K562 (cell line): ENCODE data around the gene MYL4. TPM values are rescaled to one million over a fixed set of nuclear protein-coding genes. Genes with fewer than 3 reads are reported as not detected.

Source experiments
- ATAC-seq: fragments of 200-7000 bp; cut with Tn5 transposase; 3 replicates; pipeline ENCODE4 v1.9.1; 2020; ENCODE audit warnings: moderate library complexity
- BruUV-seq: library from RNA; stranded (reverse); fragments of 400-500 nt; replicated peaks from 2 replicates; lab custom pipeline; 2021; lab: Mats Ljungman, UMichigan
- CTCF ChIA-PET: fragments of 300-600 bp; formaldehyde crosslinking; extraction: SDS; loops from one replicate; lab custom pipeline; 2021; ENCODE audit warnings: low intra/inter-chr PET ratio; lab: Yijun Ruan, JAX
- POLR2A ChIA-PET: fragments of 300-600, 350-650 bp; sonication (Branson Sonifier 250); formaldehyde crosslinking; extraction: SDS; loops from one replicate; lab custom pipeline; 2021; ENCODE audit warnings: antibody characterized with exemption, inconsistent platforms; lab: Yijun Ruan, JAX
- DNase-seq, 4 experiments: peaks; one replicate each; pipeline versions ENCODE4 v3.0.0 to v3.0.0-alpha.2; 2011 to 2018; ENCODE audit warnings: low spot score in 3 of 4, mixed read lengths in 3 of 4; ENCODE audit errors: extremely low read depth in 1 of 4
- FAIRE-seq: peaks from 2 replicates; lab custom pipeline; 2011; peaks lifted over from hg19 to GRCh38; lab: Jason Lieb, UNC
- H2AFZ ChIP-seq: 2 replicates; pipeline ENCODE4 v1.6.0; 2011; ENCODE audit warnings: low read depth, low read length, control low read depth, inconsistent platforms
- H3K27ac ChIP-seq: fragments of 200-600 bp; 3 replicates; pipeline ENCODE4 v1.8.0; 2011; ENCODE audit warnings: low read depth, mild to moderate bottlenecking, control low read depth, inconsistent platforms, low read length, moderate library complexity, mixed read lengths; ENCODE audit errors: extremely low read depth
- H3K27me3 ChIP-seq, 2 experiments: fragments of 300-600 bp in 1 of 2; 2 replicates in 1 of 2; 3 replicates in 1 of 2; pipeline versions ENCODE4 v1.6.0 to v1.8.0; 2011; ENCODE audit warnings: inconsistent platforms in 2 of 2, low read length in 2 of 2, mild to moderate bottlenecking in 1 of 2, mixed read lengths in 1 of 2, moderate library complexity in 1 of 2; ENCODE audit not compliant: control insufficient read depth in 2 of 2, insufficient read depth in 2 of 2
- H3K36me3 ChIP-seq: fragments of 300-600 bp; 3 replicates; pipeline ENCODE4 v1.8.0; 2011; ENCODE audit warnings: mild to moderate bottlenecking, low read length, inconsistent platforms; ENCODE audit not compliant: control insufficient read depth, insufficient read depth
- H3K4me1 ChIP-seq, 2 experiments: fragments of 200-600 bp in 1 of 2; replicated peaks in 1 of 2; 2 replicates in 1 of 2; 3 replicates in 1 of 2; pipeline versions ENCODE4 v1.5.1 to v1.8.0; 2011; ENCODE audit warnings: inconsistent platforms in 2 of 2, low read length in 2 of 2, mild to moderate bottlenecking in 1 of 2, mixed read lengths in 1 of 2, moderate library complexity in 1 of 2; ENCODE audit not compliant: control insufficient read depth in 2 of 2, insufficient read depth in 2 of 2
- H3K4me2 ChIP-seq: 2 replicates; pipeline ENCODE4 v1.6.1; 2011; ENCODE audit warnings: low read length, control low read depth, inconsistent platforms, mixed read lengths; ENCODE audit not compliant: insufficient read depth
- H3K4me3 ChIP-seq: fragments of 200-600 bp; sonication (generic), shearing (Covaris generic); 2 replicates; pipeline ENCODE4 v1.5.1; 2016; ENCODE audit warnings: control low read depth, inconsistent platforms
- H3K79me2 ChIP-seq: fragments of 200-600 bp; 3 replicates; pipeline ENCODE4 v1.8.0; 2011; ENCODE audit warnings: low read length, inconsistent platforms; ENCODE audit not compliant: control insufficient read depth, insufficient read depth
- H3K9ac ChIP-seq, 2 experiments: 2 replicates each; pipeline versions ENCODE4 v1.6.0 to v1.6.1; 2011; ENCODE audit warnings: low read depth in 2 of 2, low read length in 2 of 2, control low read depth in 1 of 2, inconsistent platforms in 1 of 2, mild to moderate bottlenecking in 1 of 2, mixed read lengths in 1 of 2; ENCODE audit not compliant: insufficient read depth in 1 of 2
- H3K9me1 ChIP-seq: one replicate; pipeline ENCODE4 v1.6.0; 2011; ENCODE audit warnings: inconsistent platforms, mild to moderate bottlenecking, low read length, moderate library complexity; ENCODE audit not compliant: control insufficient read depth, insufficient read depth
- H3K9me3 ChIP-seq: replicated peaks from 2 replicates; pipeline ENCODE4 v1.5.1; 2011; ENCODE audit warnings: low read depth, low read length, inconsistent platforms; ENCODE audit not compliant: control insufficient read depth, insufficient read depth
- H4K20me1 ChIP-seq: replicated peaks from 2 replicates; pipeline ENCODE4 v1.6.1; 2011; ENCODE audit warnings: low read length, inconsistent platforms, mixed read lengths; ENCODE audit not compliant: control insufficient read depth, insufficient read depth
- BRD9 ChIP-seq: fragments of 450-650 bp; IDR thresholded peaks from 2 replicates; pipeline ENCODE4 v1.6.1; 2018; ENCODE audit warnings: low read depth; ENCODE audit not compliant: partially characterized antibody
- CAMTA2 ChIP-seq: fragments of 250-450 bp; sonication (Bioruptor Pico); conservative IDR thresholded peaks from 2 replicates; pipeline ENCODE4 v1.5.1; 2022
- ELF4 ChIP-seq: fragments of 450-650 bp; formaldehyde crosslinking; IDR thresholded peaks from 2 replicates; pipeline ENCODE4 v1.4.0; 2022; ENCODE audit warnings: missing genetic modification characterization
- GTF2E2 ChIP-seq: fragments of 200-800 bp; sonication (Bioruptor generic); IDR thresholded peaks from 2 replicates; pipeline ENCODE4 v1.6.1; 2016; ENCODE audit warnings: missing genetic modification characterization, missing compliant biosample characterization
- ID3 ChIP-seq, 2 experiments: fragments of 250-450 bp in 1 of 2; fragments of 450-650 bp in 1 of 2; sonication (Bioruptor Pico) in 1 of 2; IDR thresholded peaks; 2 replicates each; pipeline versions ENCODE4 v1.6.1 to v1.8.0; 2016 to 2021; ENCODE audit warnings: mild to moderate bottlenecking in 2 of 2, moderate library complexity in 2 of 2, missing compliant biosample characterization in 1 of 2, missing genetic modification characterization in 1 of 2
- KAT2B ChIP-seq: IDR thresholded peaks from one replicate; pipeline ENCODE4 v1.6.1; 2012; ENCODE audit warnings: low read depth, mild to moderate bottlenecking, control low read depth, inconsistent platforms, low read length, moderate library complexity
- MLX ChIP-seq, 2 experiments: fragments of 450-650 bp in 1 of 2; sonication (generic) in 1 of 2; formaldehyde crosslinking; conservative IDR thresholded peaks; 2 replicates each; pipeline versions ENCODE4 v1.4.0 to v1.8.1; 2020 to 2022; ENCODE audit warnings: mild to moderate bottlenecking in 1 of 2, missing genetic modification reagents in 1 of 2
- PML ChIP-seq: IDR thresholded peaks from 2 replicates; pipeline ENCODE4 v1.6.1; 2012; ENCODE audit warnings: low read length, inconsistent platforms
- RB1 ChIP-seq: fragments of 450-650 bp; IDR thresholded peaks from 2 replicates; pipeline ENCODE4 v1.6.1; 2017; ENCODE audit warnings: low read depth, mild to moderate bottlenecking
- RBFOX2 ChIP-seq: fragments of 200-400 bp; formaldehyde crosslinking; IDR thresholded peaks from 2 replicates; pipeline ENCODE4 v1.6.1; 2017; ENCODE audit warnings: low read depth, mild to moderate bottlenecking, low read length, moderate library complexity
- RNF219 ChIP-seq: fragments of 250-450 bp; sonication (Bioruptor Pico); IDR thresholded peaks from 2 replicates; pipeline ENCODE4 v1.5.0; 2022; ENCODE audit warnings: mild to moderate bottlenecking
- SREBF2 ChIP-seq: sonication (generic); formaldehyde crosslinking; IDR thresholded peaks from 2 replicates; pipeline ENCODE4 v1.4.0; 2020; ENCODE audit warnings: mild to moderate bottlenecking, missing genetic modification reagents
- STAT5A ChIP-seq: IDR thresholded peaks from 2 replicates; pipeline ENCODE4 v1.6.1; 2012; ENCODE audit warnings: low read length, inconsistent platforms, borderline replicate concordance
- ZNF121 ChIP-seq: sonication (generic); formaldehyde crosslinking; conservative IDR thresholded peaks from 2 replicates; pipeline ENCODE4 v1.8.0; 2022; ENCODE audit warnings: missing genetic modification reagents
- ZNF174 ChIP-seq: fragments of 250-450 bp; sonication (Bioruptor Pico); IDR thresholded peaks from 2 replicates; pipeline ENCODE4 v1.4.0; 2020; ENCODE audit warnings: mild to moderate bottlenecking
- ZNF445 ChIP-seq: fragments of 250-450 bp; sonication (Bioruptor Pico); IDR thresholded peaks from 2 replicates; pipeline ENCODE4 v1.4.0; 2020; ENCODE audit warnings: low read depth, mild to moderate bottlenecking, moderate library complexity
- WGBS: fragments of 100-300 bp; shearing (Covaris generic); methylation state at CpG from one replicate; pipeline ENCODE4 v1.1.6; 2016; ENCODE audit warnings: low coverage, mixed read lengths; ENCODE audit not compliant: insufficient coverage; ENCODE audit errors: missing lambda C conversion rate; 5-methylcytosine and 5-hydroxymethylcytosine counted together
- in situ Hi-C: fragments of 300-500 bp; cut with MboI; formaldehyde crosslinking; loops from 4 replicates; pipeline ENCODE4 v1.15.0; 2018; ENCODE audit warnings: inconsistent platforms, mixed read lengths
- intact Hi-C: fragments of 100-400 bp; cut with micrococcal nuclease; formaldehyde crosslinking; loops from 2 replicates; pipeline ENCODE4 v1.14.2; 2022
- polyA plus RNA-seq, 8 experiments: library from polyadenylated mRNA; depleted of rRNA in 4 of 8; stranded (reverse) in 5 of 8; unstranded in 3 of 8; fragments of >200 nt; fragmentation: Nextera tagmentation in 2 of 8; fragmentation: Illumina TruSeq in 1 of 8; extraction: Ambion mirVana in 2 of 8; extraction: Trizol in 1 of 8; gene quantifications; 2 replicates each; pipeline versions ENCODE4 v1.2.1 to v1.2.3, GENCODE V29; 2011 to 2014; ENCODE audit warnings: inconsistent platforms in 1 of 8, missing spikeins in 1 of 8
- total RNA-seq, 7 experiments: library from RNA; depleted of rRNA in 6 of 7; stranded (reverse); fragments of >200 nt in 6 of 7; fragmentation: Illumina TruSeq in 2 of 7; extraction: Trizol in 2 of 7; gene quantifications; 2 replicates each; pipeline versions ENCODE4 v1.2.1 to v1.2.3, GENCODE V29; 2011 to 2021; ENCODE audit warnings: low replicate concordance in 1 of 7

Gene MYL4
- total and polyA plus RNA-seq, 9 of the 15 experiments (the other 6 are each of a cell fraction or from before 2014, with no cell fraction given): 117 to 423 (median 221) TPM

- TF ChIP-seq STAT5A (peak; percentile 74; the same call in 1 of the 2 replicates), BRD9 (no peak), ZNF174 (no peak), PML (peak; percentile 85), KAT2B (no peak)
Observed at GRCh38 chr17:47218896-47219430, 9.8 kb downstream of the MYL4 start (continued).

- peaks cover 30 to 35% of the 10 kb centered on the region in 2 experiments; a peak in 4 of 5 replicates for H3K4me1 ChIP-seq
- H3K79me2 ChIP-seq: peaks cover 12% of the 10 kb centered on the region; the same call in 2 of the 3 replicates
- peak overlapping the region; percentile 83 for H3K4me2 ChIP-seq
- H4K20me1 ChIP-seq: no peaks in the 10 kb centered on the region
- H3K9me1 ChIP-seq: no peaks in the 10 kb centered on the region
- intact Hi-C loops (no loop called here), in situ Hi-C loops (loop anchor here (10.0 kb wide), 1 partner anchor 395 kb away; no protein-coding TSS in a partner anchor)
- peak overlapping the region; percentile 58 to 78 for H3K9ac ChIP-seq
- peaks cover 56% of the 10 kb centered on the region for H3K36me3 ChIP-seq
- 0 out of 2 replicates have a peak, but pooled peaks have one; percentile 38 for TF ChIP-seq GTF2E2 (tag)
- TF ChIP-seq MLX (CRISPR knock-in tag; conservative IDR thresholded peaks at IDR 0.05): 0 out of 4 replicates have a peak, but pooled peaks of 1 of the 2 experiments have one; percentile 16
- no peak for TF ChIP-seq RB1
- no peak for TF ChIP-seq ZNF121 (CRISPR knock-in tag)
- 0 out of 2 replicates have a peak, but pooled peaks have one; percentile 21 for TF ChIP-seq RBFOX2
- 0 out of 2 replicates have a peak, but pooled peaks have one; percentile 18 for TF ChIP-seq SREBF2 (CRISPR knock-in tag)
- no peak for TF ChIP-seq ID3 (CRISPR knock-in tag; IDR thresholded peaks at IDR 0.05)
- no peak for TF ChIP-seq ID3 (tag; IDR thresholded peaks at IDR 0.05)
- TF ChIP-seq RNF219 (CRISPR knock-in tag): no peak
- TF ChIP-seq ZNF445 (CRISPR knock-in tag): no peak
- 0 out of 2 replicates have a peak, but pooled peaks have one; percentile 15 for TF ChIP-seq ELF4 (CRISPR knock-in tag)
- no peak for TF ChIP-seq CAMTA2 (CRISPR knock-in tag)
- no peak for TF ChIP-seq PML
- 61% methylated on average over 21 of the region's 21 CpGs for WGBS
- ChIA-PET CTCF (no interaction called here), POLR2A (interaction anchor here (0.6 to 2.4 kb wide), 8 partner anchors 9 to 31 kb away, joined by 3 to 26 read pairs (median 3); partner anchors contain the start of genes CDC27 and MYL4)
- peak overlapping the region; percentile 81 for H3K27ac ChIP-seq
- FAIRE-seq (no peak), DNase-seq (no peak), ATAC-seq (no peak; the same call in 2 of the 3 replicates)
- BruUV-seq: no TSS peak
- no peak overlapping the region for H2AFZ ChIP-seq
- H3K27me3 ChIP-seq: no peaks in the 10 kb centered on the region
- no peak overlapping the region; the same call in 1 of the 2 replicates for H3K4me3 ChIP-seq
- peaks cover 24% of the 10 kb centered on the region for H3K9me3 ChIP-seq
Observed at GRCh38 chr17:47219621-47220475, 10.7 kb downstream of the MYL4 start.
